NB4 (cell line): ENCODE results near the gene SESTD1.

Experiments used
- CTCF ChIP-seq: IDR thresholded peaks from one replicate; pipeline ENCODE4 v1.5.1; 2012; ENCODE audit warnings: low read depth, low read length
- MYC ChIP-seq: IDR thresholded peaks from 2 replicates; pipeline ENCODE4 v1.6.1; 2011; ENCODE audit warnings: low read depth, low read length
- POLR2A ChIP-seq: IDR thresholded peaks from 2 replicates; pipeline ENCODE4 v1.6.1; 2011; ENCODE audit warnings: mild to moderate bottlenecking; ENCODE audit not compliant: insufficient read length; ENCODE audit errors: extremely low read depth

GRCh38 chr2:179290329-179290728 lies 25.7 kb upstream of the SESTD1 start:
- TF ChIP-seq POLR2A, result no peak
- no peak for TF ChIP-seq CTCF
- TF ChIP-seq MYC, result no peak
